HG02840 (cell line): Measurements from ENCODE around the gene THBS2.

Experiments
- ATAC-seq: cut with Tn5 transposase; IDR thresholded peaks from one replicate; pipeline ENCODE4 v1.9.1; 2021; ENCODE audit warnings: mild to moderate bottlenecking, moderate library complexity, moderate number of reproducible peaks; ENCODE audit not compliant: unreplicated experiment, low FRiP score

The THBS2 gene

DNA sequence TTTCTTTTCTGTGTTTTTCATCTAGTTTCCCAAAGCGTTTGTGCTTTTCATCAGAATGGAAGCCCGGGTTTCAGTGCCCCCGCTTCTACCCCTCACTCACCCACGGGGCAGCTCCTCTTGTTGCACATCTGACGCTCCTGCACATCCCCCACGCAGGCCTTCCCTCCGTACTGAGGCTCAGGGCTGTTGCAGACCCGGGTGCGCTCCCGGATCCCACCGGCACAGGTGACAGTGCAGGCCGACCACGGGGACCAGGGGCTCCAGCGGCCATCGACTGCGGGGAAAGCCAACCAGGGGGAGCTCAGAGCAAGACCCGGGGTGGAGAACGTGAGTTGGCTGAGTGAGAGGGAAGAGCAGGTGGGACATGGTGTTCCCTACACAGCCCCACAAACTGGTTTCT lies 19.0 kb downstream of the THBS2 start:
- no peak for ATAC-seq

DNA sequence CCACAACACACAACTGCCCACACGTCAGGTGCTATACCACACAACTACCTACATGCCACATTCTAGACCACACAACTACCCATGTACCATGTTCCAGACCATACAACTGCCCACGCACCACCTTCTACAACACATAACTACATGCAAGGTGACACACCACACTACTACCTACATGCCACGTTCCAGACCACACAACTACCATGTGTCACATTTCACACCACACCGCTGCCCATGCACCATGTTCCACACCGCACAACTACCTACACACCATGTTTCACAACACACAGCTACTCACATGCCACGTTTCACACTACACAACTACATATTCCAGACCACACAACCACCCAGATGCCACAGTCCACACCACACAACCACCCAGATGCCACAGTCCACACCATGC lies 19.8 kb downstream of the THBS2 start:
- no peak for ATAC-seq

DNA sequence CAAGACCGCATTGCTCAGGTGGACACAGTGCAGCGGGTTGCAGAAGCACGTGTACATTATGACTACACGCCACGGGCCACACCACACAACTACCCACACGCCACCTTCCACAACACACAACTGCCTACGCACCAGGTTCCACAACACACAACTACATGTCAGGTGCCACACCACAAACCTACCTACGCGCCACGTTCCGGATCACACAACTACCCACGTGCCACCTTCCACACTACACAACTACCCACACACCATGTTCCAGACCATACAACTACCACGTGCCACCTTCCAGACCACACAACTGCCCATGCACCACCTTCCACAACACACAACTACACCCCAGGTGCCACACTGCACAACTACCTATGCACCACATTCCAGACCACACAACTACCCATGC lies 20.5 kb downstream of the THBS2 start:
- no peak for ATAC-seq

DNA sequence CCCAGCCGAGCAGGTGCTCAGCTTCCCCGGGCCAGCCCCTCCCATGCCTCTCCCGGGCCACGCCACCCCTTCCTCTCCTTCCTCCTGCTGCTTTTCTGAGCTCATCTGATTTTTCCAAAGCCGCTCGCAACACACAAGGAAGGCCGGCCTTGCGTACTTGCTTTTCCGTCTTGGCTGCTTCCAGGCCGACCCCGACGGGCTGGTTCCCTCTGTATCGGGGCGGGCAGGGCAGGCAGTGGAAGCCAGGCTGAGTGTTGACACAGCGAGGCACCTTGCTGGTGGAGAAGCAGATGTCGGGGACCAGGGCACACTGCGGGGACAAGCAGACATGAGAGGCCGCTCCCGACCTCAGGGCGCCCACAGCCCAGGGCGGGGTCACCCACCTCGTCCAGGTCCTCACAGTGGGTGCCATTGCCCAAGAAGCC lies 21.1 kb downstream of the THBS2 start:
- ATAC-seq: no peak

DNA sequence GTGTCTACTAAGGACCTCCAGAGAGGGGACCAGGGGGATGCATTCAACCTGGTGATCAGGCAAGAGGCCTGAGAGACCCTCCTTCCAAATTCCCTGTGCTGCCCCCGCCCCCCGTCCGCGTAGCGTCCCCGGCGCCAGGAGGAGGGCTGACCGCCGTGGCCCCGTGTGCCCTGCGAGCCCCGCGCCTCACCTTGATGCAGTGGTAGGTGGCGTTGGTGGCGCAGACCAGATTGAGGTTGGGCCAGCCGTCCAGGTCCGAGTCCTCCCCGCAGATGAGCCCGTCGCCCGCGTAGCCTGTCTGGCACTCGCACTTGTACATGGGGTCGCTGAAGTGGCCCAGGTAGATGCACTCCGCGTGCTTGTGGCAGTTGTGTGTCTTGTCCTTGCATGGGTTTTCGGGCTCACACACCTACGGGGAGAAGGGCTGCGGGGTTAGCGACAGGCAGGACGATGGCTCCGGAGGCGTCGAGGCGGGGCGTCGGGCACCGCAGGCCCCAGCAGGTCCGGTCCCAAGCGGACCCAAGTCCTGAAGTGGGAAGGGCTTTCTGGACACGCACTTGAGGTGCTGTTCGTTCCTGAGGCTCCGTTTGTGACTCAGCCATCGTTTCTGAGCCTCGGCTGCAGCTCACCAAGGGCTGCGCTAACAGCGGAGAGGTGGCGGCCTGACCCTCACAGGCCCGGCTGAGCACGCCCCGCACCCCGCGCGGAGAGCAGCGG lies 21.7 kb downstream of the THBS2 start:
- no peak for ATAC-seq

DNA sequence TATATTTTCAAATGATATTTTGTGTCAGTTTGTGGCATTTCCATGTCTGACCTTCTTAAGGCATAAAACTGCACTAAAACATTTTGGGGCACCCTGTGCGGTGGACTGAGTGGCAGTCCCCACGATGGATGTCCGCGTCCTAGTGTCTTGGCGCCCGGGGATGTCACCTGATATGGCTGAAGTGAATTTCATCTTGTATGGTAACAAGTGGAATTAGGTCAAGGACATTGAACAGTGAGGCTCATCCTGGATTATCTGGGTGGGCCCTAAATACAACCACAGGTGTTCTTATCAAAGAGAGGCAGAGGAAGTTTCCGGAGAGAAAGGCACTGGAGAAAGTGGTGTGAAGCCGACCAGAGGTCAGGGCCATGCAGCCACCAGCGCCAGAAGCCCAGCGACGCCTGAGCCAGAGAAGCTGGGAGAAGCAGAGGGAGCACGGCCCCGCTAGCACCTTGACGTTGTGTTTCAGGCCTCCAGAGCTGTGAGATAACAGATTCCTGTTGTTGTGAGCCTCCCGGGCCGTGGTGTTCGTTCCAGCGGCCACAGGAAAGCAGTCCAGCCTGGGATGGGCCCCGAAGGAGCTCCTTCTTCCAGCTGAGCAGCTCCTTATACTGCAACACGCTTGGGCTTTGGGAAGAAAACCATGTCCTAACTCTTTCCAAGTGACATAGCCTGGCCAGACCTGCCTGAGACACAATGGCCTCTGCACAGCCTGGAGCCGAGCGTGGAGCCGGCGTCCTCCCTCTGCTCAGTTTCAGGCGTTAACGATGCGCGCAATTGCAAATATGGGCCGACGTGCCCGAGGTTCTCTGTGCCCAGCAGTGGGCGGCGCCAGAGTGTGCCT lies 22.5 kb downstream of the THBS2 start:
- ATAC-seq: no peak

DNA sequence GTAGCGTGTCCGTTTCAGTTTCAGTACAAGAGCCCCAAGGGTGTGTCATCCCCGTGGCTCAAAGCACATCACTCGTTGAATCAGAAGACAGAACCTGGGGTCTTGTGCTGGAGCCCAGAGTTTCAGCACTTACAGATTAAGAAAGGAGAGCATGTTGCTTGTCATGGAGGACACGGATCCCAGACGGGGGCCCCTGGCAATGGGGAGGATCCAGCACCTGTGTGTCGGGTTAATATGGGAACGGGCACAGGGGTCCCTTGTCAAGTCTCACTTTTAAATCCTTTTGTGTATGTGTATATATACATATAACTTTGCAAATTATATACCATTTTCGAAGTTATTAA lies 23.4 kb downstream of the THBS2 start:
- no peak for ATAC-seq

DNA sequence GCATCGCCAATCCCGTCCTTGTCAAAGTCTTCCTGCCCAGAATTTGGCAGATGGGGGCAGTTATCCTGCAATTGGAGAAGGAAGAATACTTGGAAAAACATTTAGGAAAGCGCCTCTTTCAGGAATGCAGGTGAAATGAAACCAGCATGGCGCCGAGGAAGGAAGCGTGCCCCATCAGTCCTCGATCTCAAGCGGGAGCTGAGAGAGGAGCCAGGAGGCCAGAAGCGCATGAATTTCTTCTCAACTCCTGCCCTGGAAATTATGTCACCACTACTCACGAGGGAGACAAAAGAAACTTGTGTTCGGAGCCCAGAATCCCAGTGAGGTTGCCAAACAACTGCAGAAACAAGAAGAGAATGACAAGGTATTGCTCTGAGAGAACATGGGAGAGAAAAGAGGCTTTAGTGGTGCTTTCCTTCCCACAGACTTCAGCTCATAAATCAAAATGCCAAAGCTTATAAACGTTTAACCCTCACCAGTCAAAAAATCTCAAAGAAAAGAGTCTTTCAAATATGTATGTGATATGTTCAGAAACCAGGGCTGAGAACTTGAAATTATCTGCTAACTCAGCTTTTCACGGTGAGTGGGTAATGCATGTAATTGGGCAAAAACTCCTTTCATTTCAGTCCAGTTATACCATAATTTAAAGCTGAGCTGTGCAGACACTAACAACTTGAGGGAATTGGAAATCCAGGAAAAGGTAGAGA lies 23.9 kb downstream of the THBS2 start:
- ATAC-seq: no peak

DNA sequence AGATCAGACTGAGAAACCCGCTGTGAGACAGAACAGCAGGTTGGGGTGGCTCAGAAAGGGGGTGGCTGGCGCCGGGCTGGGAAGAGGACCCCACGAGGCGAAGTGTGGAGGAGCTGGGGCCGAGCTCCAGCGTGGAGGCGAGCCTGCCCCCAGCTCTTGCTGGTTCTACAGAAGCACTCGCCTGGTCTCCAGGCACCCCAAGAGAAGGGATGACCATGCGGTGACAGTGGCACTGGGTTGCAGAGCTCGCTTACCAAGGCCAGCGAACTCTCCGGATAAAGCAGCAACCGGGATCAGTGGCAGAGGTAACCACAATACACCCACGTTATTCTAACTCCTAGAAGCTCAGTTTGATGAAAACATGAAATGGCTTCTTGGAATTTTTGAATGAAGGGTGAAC lies 26.5 kb downstream of the THBS2 start:
- ATAC-seq: no peak

DNA sequence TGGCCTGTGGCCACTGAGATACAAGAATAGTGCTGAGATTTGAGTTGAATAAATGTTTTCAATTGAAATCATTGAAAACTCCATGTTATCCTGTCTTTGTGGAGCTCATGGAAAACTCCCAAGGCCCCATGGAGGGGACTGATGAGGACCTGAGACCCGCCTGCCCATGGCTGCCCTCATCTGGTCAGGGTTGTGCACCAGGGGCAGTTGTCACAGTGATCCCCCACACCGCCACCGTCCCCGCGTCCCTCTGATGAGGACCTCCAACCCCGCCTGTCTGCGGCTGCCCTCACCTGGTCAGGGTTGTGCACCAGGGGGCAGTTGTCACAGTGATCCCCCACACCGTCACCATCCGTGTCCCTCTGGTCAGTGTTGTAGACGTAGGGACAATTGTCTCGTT lies 27.8 kb downstream of the THBS2 start:
- no peak for ATAC-seq

DNA sequence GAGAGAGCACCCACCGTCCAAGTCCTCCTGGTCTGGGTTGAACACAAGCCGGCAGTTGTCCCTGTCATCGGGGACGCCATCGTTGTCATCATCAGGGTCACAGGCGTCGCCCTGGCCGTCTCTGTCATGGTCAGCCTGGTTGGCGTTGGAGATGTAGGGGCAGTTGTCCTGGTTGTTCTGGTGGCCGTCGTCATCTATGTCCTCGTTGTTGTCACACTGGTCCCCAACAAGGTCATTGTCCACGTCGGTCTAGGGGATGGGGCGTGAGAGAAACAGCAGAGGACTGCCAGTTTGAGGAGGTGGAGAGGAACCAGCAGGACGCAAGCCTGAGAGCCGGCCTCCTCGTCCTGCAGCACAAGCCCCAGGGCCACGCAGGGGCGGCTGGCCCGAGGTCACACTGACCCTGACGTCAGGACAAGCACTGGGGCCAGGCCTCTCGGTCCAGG lies 28.5 kb downstream of the THBS2 start:
- no peak for ATAC-seq

DNA sequence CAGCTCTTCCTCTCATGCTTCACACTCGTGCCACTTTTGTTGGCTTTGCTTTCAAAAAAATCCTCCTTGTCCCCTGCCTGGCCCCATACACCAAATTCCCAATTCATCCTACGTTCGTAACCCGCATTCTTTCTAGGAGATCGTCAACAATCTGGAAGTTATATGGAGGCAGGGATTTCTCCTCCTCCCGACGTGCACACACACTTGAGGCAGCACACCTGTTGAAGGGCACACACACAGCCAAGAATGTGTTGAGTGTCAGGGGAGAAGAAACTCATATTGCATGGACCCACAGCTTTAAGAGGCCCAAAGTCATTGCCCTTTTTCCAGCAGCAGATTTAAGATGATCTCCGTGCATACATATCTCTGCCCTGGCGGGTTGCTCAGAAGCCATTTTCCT lies 28.9 kb downstream of the THBS2 start:
- ATAC-seq: no peak

DNA sequence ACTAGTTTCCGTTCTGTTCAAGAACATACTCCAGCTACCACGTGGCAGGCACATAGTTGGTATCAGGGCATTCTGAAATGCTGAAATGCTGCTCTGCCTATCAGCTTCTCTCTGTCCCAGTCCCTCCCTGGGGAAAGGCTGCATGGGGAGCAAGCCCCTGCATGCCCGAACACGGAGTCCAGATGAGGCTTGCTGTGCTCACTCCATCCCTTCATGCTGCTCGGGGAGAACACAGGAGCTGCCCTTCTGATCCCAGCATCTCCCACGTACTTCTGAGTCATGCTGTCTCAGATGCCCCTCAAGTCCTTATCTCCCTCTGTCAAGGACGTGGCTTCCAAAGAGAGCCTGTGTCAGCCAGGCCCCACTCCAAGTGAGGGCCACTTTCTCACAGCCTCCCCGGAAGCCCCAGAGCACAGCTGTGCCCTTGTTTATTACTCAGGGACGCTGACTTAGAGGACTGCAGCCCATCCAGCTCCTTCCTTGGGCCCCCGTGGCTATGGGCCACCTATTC lies 29.4 kb downstream of the THBS2 start:
- ATAC-seq: no peak

DNA sequence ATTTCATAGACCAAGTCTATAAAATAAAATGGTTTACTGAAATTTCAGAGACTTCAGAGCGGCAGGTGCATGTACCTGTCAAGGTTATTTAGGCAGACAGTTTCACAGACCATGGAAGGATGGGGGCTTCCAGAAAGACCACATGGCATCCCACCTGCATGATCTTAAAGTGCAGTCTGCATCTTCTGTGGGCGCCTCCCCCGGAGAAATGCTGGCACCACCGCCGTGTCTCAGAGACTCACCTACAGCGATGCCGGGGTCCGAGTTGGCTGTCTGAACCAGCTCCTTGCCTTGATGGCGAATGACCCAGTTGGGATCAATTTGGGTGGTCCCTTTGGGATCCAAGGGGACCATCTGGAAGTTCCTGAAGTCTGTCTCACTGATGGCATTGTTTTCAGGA lies 30.6 kb downstream of the THBS2 start:
- ATAC-seq: no peak

DNA sequence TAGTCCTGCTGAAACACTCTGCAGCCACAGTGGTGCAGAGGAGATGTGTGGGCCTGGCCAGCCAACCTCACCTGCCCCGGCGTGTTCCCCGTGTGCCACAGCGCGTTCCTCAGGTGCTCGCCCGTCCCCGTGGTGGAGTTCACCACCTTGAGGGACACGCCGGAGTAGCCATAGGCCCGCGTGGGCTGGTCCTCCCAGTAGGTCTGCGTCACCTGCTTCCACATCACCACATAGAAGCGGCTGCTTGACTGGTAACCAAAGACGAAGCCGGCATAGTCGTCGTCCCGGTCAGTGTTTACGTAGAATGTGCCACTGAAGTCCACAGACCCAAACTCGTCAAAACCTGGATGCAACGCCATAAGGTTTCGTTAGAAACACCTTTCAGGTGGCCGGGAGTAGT lies 31.5 kb downstream of the THBS2 start:
- no peak for ATAC-seq

DNA sequence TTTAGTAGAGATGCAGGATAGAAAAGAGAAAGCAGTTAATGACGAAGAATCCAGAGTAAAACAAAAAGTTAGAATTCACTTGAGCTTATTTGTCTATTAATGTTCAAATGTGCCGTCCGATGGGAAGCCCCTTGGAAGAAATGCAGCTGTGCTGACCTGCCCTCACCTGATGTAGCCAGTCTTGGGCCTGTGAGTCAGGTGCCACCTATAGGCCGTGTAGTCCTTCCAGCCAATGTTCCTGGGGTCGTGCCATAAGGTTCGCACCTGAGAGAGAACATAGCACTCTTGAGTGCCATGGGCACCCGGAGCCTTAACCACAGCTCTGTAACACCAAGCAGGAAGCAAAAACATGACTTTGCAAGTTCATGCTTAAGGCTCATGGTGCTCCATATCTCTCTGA lies 32.4 kb downstream of the THBS2 start:
- ATAC-seq: no peak

DNA sequence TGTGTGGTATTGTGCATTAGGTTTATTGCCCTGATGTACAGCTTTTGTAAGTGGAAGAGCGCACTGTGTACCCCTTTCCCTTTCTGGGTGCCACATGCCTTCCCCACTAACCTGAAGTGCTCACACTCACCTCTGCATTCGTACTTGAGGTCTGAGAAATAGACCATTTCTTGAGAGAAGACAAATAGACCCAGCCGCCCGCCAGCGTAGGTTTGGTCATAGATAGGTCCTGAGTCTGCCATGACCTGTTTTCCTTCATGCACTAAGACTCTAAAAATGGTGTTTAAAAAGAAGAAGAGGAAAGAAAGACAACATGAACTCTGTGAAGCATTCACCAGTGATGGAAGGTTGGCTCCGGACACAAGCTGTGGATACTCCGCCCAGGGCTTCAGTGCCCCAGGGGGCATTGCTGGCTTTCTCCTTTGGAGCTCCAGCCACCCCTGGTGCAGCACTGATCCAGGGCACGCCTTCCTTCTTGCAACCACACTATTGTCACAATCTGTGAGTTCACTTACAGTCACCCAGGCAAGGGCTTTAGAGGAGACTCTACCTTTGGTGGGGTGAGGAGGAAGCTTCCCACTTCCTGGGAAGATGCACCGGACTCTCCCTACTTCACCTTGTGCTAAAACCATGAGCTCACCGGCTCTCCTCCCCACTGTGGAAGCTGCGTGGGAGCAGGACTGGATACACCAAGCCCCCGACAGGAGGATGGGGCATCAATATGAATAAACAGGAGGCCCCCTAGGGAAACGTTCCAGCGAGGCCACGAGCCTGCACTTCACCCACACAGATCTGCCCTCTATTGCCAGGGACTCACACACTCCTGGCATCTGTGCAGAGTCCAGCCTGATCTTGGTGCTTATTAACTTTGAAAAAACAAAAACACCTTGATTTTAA lies 33.3 kb downstream of the THBS2 start:
- ATAC-seq: no peak

DNA sequence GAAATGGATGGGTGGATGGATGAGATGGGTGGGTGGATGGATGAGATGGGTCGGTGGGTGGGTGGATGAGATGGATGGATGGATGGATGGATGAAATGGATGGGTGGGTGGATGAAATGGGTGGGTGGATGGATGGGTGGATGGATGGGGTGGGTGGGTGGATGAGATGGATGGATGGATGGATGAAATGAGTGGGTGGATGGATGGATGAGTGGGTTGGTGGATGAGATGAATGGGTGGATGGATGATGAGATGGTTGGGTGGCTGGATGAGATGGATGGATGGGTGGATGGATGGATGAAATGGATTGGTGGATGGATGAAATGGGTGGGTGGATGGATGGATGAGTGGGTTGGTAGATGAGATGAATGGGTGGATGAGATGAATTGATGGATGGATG lies 35.7 kb downstream of the THBS2 start:
- no peak for ATAC-seq

DNA sequence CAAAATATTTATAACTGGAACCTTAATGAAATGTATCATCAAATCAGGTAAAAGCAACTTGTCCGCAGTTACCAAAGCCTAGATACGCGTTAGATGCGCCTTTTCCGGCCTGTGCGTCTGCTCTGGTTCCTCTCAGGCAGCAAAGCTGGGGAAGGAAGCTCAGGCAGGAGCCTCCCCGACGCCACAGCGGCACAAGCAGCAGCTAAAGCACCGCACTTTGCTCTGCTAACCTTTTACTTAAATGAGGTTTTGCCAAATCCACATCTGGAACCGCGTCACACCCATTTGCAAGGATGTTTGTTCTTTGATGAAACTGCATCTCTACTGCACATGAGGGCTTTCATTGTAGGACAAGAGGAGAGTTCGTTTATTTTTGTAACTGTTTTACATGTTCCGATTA lies 36.8 kb downstream of the THBS2 start:
- ATAC-seq: no peak

DNA sequence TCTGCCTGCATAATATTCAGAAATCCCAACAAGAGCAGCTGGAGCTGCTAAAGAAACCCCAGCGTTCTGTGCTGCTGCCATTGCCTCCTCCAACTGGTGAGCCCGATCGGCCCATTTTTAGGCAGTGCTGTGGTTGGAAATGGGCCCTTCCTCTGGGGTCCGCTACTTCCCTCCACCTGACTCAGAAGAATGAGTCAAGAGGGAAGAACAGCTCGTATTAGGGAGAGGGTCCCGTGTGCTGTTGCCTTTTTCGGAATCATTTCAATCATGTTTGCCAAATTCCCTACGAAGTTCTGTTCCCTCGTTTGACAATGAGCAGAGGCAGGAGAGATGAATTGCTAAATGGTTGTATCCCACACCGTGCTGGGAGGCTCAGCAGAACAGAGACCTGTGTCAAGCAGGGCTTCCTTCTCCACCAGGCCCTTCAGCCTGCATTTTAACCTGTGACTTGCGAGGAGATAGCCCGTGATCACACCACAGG lies 38.4 kb downstream of the THBS2 start:
- no peak for ATAC-seq
